22Rv1 (cell line): Measurements from ENCODE around the gene AUTS2.

Experiments
- H3K27ac ChIP-seq: fragments of 450-650 bp; 2 replicates; pipeline ENCODE4 v1.5.1; 2017
- ZFX ChIP-seq: fragments of 450-650 bp; IDR thresholded peaks from 2 replicates; pipeline ENCODE4 v1.6.1; 2017; ENCODE audit warnings: antibody characterized with exemption, borderline replicate concordance
- TF ChIP-seq, protein P1 (sequence below): fragments of 450-650 bp; IDR thresholded peaks from 2 replicates; pipeline ENCODE4 v1.5.1; 2017; ENCODE audit warnings: mild to moderate bottlenecking

Gene AUTS2

GRCh38 chr7:69738396-69738951, 140.2 kb downstream of the AUTS2 start:
- TF ChIP-seq, protein P1, sequence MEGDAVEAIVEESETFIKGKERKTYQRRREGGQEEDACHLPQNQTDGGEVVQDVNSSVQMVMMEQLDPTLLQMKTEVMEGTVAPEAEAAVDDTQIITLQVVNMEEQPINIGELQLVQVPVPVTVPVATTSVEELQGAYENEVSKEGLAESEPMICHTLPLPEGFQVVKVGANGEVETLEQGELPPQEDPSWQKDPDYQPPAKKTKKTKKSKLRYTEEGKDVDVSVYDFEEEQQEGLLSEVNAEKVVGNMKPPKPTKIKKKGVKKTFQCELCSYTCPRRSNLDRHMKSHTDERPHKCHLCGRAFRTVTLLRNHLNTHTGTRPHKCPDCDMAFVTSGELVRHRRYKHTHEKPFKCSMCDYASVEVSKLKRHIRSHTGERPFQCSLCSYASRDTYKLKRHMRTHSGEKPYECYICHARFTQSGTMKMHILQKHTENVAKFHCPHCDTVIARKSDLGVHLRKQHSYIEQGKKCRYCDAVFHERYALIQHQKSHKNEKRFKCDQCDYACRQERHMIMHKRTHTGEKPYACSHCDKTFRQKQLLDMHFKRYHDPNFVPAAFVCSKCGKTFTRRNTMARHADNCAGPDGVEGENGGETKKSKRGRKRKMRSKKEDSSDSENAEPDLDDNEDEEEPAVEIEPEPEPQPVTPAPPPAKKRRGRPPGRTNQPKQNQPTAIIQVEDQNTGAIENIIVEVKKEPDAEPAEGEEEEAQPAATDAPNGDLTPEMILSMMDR, result no peak
- no peak for TF ChIP-seq ZFX
- no peak overlapping the region for H3K27ac ChIP-seq

GRCh38 chr7:69739190-69739589, 140.9 kb downstream of the AUTS2 start:
- TF ChIP-seq, protein P1, result no peak
- no peak for TF ChIP-seq ZFX
- no peak overlapping the region for H3K27ac ChIP-seq

- H3K27ac ChIP-seq, result no peak overlapping the region
- TF ChIP-seq ZFX, result no peak
- TF ChIP-seq, protein P1, result no peak
Measured at GRCh38 chr7:69739931-69740431, 141.7 kb downstream of the AUTS2 start.

- TF ChIP-seq, protein P1, result no peak
- no peak for TF ChIP-seq ZFX
- H3K27ac ChIP-seq, result no peak overlapping the region
Measured at GRCh38 chr7:69742237-69742636, 144.0 kb downstream of the AUTS2 start.

- TF ChIP-seq, protein P1, result no peak
- no peak for TF ChIP-seq ZFX
- no peak overlapping the region for H3K27ac ChIP-seq
Measured at GRCh38 chr7:69743436-69743835, 145.2 kb downstream of the AUTS2 start.

GRCh38 chr7:69744026-69744425, 145.8 kb downstream of the AUTS2 start:
- TF ChIP-seq, protein P1, result no peak
- TF ChIP-seq ZFX, result no peak
- no peak overlapping the region for H3K27ac ChIP-seq

DNA sequence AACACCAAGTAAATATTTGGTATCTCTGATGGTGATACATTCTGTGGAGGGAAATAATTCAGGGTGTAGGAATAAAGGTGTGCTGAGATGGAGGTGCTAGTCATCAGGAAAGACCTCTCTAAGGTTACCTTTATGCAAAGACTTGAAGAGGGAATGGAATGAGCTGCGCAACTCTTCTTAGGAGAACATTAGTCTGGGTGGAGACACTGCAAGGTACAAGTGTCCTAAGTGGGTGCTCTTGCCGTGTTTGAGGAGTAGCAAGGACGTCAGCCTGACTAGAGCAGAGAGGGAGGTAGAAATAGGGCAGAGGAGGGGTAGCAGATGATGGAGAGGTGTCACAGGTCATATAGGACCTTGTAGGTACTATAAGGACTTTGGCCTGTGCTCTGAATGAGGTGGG, 148.1 kb downstream of the AUTS2 start:
- TF ChIP-seq, protein P1, result no peak
- no peak for TF ChIP-seq ZFX
- no peak overlapping the region for H3K27ac ChIP-seq
